ENCODE results near the gene APOC3. TPM values are rescaled to one million over a fixed set of nuclear protein-coding genes. Genes with fewer than 3 reads are reported as not detected.

The APOC3 gene
- total RNA-seq, 1 donor from 2014 or later, result not detected

GRCh38 chr11:116882386-116882785, 52.7 kb downstream of the APOC3 start:
- no peak for TF ChIP-seq CTCF (IDR thresholded peaks at IDR 0.05; ENCODE audit: borderline replicate concordance)
- H3K4me1 ChIP-seq, result peaks cover 28% of the 10 kb centered on the region
- H3K9me3 ChIP-seq (replicated peaks), result no peaks in the 10 kb centered on the region
- H3K27ac ChIP-seq (replicated peaks), result no peak overlapping the region
- intact Hi-C loops (cut with micrococcal nuclease), result no loop called here
- H3K27me3 ChIP-seq (ENCODE audit: low read depth), result no peaks in the 10 kb centered on the region
- DNase-seq, result no peak
- H3K4me3 ChIP-seq, result no peak overlapping the region
- H3K36me3 ChIP-seq, result peaks cover 4% of the 10 kb centered on the region

Other genes starting within 250 kb of the APOC3 start
- gene BUD13, start 56.9 kb upstream of the APOC3 start, total RNA-seq, result 7.1 TPM
- 26.4 TPM for gene ZPR1, start 41.9 kb upstream of the APOC3 start, total RNA-seq
- not detected for gene APOA5, start 38.0 kb upstream of the APOC3 start, total RNA-seq
- not detected for gene APOA4, start 6.6 kb upstream of the APOC3 start, total RNA-seq
- 62.6 TPM for gene APOA1, start 7.7 kb downstream of the APOC3 start, total RNA-seq

Measured in left ventricle myocardium inferior (tissue), 1 donor.